Astrocyte (in vitro differentiated cells and primary cell): ENCODE measurements around the gene OPCML. TPM values are rescaled to one million over a fixed set of nuclear protein-coding genes. Genes with fewer than 3 reads are reported as not detected.

Experiments used
- DNase-seq: peaks from one replicate; pipeline ENCODE4 v3.0.0-alpha.2; 2010; ENCODE audit warnings: low read depth
- FAIRE-seq: peaks from 2 replicates; lab custom pipeline; 2011; peaks lifted over from hg19 to GRCh38; lab: Jason Lieb, UNC
- H2AFZ ChIP-seq: 2 replicates; pipeline ENCODE4 v1.6.0; 2012; ENCODE audit warnings: low read depth, low read length, inconsistent platforms
- H3K27ac ChIP-seq: 2 replicates; pipeline ENCODE4 v1.5.1; 2011; ENCODE audit warnings: low read depth, low read length, inconsistent platforms
- H3K27me3 ChIP-seq: 2 replicates; pipeline ENCODE4 v1.6.0; 2011; ENCODE audit warnings: low read length, inconsistent platforms; ENCODE audit not compliant: insufficient read depth
- H3K36me3 ChIP-seq: 2 replicates; pipeline ENCODE4 v1.5.1; 2011; ENCODE audit warnings: low read length, inconsistent platforms; ENCODE audit not compliant: insufficient read depth
- H3K4me1 ChIP-seq: 2 replicates; pipeline ENCODE4 v1.5.1; 2011; ENCODE audit warnings: low read length, inconsistent platforms; ENCODE audit not compliant: insufficient read depth
- H3K4me2 ChIP-seq: 2 replicates; pipeline ENCODE4 v1.6.0; 2012; ENCODE audit warnings: low read length, inconsistent platforms
- H3K4me3 ChIP-seq: 2 replicates; pipeline ENCODE4 v1.5.1; 2011; ENCODE audit warnings: low read depth, mild to moderate bottlenecking, low read length, inconsistent platforms; ENCODE audit not compliant: insufficient read depth
- H3K79me2 ChIP-seq: 2 replicates; pipeline ENCODE4 v1.6.0; 2012; ENCODE audit warnings: mild to moderate bottlenecking, low read length, inconsistent platforms; ENCODE audit not compliant: insufficient read depth
- H3K9ac ChIP-seq: 2 replicates; pipeline ENCODE4 v1.6.0; 2012; ENCODE audit warnings: mild to moderate bottlenecking, low read length, inconsistent platforms
- H3K9me3 ChIP-seq: 2 replicates; pipeline ENCODE4 v1.5.1; 2012; ENCODE audit warnings: low read depth, mild to moderate bottlenecking, low read length, inconsistent platforms; ENCODE audit not compliant: insufficient read depth
- H4K20me1 ChIP-seq: 2 replicates; pipeline ENCODE4 v1.6.0; 2012; ENCODE audit warnings: low read length, inconsistent platforms; ENCODE audit not compliant: insufficient read depth
- H3K27ac Mint-ChIP-seq: one replicate; pipeline ENCODE4 v1.8.0; 2021; ENCODE audit warnings: mild to moderate bottlenecking, mixed read lengths; ENCODE audit not compliant: unreplicated experiment
- H3K27me3 Mint-ChIP-seq: one replicate; pipeline ENCODE4 v1.8.0; 2021; ENCODE audit warnings: low read depth, mixed read lengths; ENCODE audit not compliant: unreplicated experiment
- H3K36me3 Mint-ChIP-seq: one replicate; pipeline ENCODE4 v1.8.0; 2021; ENCODE audit warnings: low read depth, mixed read lengths; ENCODE audit not compliant: unreplicated experiment
- H3K4me1 Mint-ChIP-seq: one replicate; pipeline ENCODE4 v1.8.0; 2021; ENCODE audit warnings: low read depth, mixed read lengths; ENCODE audit not compliant: unreplicated experiment
- H3K4me3 Mint-ChIP-seq: one replicate; pipeline ENCODE4 v1.8.0; 2021; ENCODE audit warnings: mild to moderate bottlenecking, moderate library complexity, mixed read lengths; ENCODE audit not compliant: unreplicated experiment
- H3K9me3 Mint-ChIP-seq: one replicate; pipeline ENCODE4 v1.8.0; 2021; ENCODE audit warnings: mild to moderate bottlenecking, mixed read lengths; ENCODE audit not compliant: unreplicated experiment
- EZH2 ChIP-seq: IDR thresholded peaks from 2 replicates; pipeline ENCODE4 v1.6.1; 2012; ENCODE audit warnings: mild to moderate bottlenecking, low read length, inconsistent platforms; ENCODE audit not compliant: insufficient read depth
- total RNA-seq: library from RNA; stranded (reverse); gene quantifications from 2 replicates; pipeline ENCODE4 v1.2.1, GENCODE V29; 2021
- TF ChIP-seq, protein P1 (sequence below): IDR thresholded peaks from 2 replicates; pipeline ENCODE4 v1.5.1; 2011; ENCODE audit warnings: low read depth, mild to moderate bottlenecking, inconsistent platforms, low read length, moderate library complexity; ENCODE audit not compliant: insufficient read depth

Gene OPCML
- total RNA-seq, 1 donor from 2014 or later = 7.9 TPM

DNA sequence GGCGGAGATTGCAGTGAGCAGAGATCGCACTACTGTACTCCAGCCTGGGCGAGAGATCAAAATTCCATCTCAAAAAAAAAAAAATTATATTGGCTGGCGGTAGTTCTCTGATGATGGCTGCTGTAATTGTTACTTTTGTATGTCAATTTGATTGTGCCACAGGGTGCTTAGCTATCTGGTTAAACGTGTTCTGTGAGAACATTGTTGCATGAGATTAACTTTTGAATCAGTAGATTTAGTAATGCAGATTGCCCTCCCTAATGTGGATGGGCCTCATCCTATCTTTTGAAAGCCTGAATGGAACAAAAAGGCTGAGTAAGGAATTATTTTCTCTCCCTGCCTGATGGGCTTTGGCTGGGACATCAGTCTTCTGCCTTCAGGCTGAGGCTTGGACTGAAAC lies 654.2 kb downstream of the OPCML start:
- no peak for FAIRE-seq
- peaks cover 19% of the 10 kb centered on the region for H3K4me1 Mint-ChIP-seq
- no peaks in the 10 kb centered on the region for H4K20me1 ChIP-seq

DNA sequence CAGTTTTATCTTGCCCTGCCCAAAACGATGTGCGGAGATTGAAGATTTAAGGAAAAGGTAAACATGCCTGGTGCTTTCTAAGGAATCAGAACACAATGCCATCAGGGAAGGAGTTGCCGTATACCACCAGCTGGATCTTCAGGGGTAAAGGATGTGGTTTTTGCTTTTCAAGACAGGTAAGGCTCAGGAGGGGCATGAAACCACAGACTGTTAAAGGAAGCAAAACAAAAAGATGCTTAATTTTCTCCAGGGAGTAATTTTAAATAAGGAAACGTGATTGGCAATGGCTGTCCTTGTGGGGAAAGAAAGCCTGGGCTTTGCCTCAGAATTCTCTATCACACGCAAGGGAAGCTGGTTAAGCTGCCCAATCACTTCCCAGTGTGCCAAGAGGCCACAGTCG lies 655.6 kb downstream of the OPCML start:
- H3K27me3 ChIP-seq = no peaks in the 10 kb centered on the region
- H3K4me3 ChIP-seq = no peak overlapping the region
- DNase-seq = no peak
- H3K9me3 ChIP-seq = no peaks in the 10 kb centered on the region
- TF ChIP-seq, protein P1, sequence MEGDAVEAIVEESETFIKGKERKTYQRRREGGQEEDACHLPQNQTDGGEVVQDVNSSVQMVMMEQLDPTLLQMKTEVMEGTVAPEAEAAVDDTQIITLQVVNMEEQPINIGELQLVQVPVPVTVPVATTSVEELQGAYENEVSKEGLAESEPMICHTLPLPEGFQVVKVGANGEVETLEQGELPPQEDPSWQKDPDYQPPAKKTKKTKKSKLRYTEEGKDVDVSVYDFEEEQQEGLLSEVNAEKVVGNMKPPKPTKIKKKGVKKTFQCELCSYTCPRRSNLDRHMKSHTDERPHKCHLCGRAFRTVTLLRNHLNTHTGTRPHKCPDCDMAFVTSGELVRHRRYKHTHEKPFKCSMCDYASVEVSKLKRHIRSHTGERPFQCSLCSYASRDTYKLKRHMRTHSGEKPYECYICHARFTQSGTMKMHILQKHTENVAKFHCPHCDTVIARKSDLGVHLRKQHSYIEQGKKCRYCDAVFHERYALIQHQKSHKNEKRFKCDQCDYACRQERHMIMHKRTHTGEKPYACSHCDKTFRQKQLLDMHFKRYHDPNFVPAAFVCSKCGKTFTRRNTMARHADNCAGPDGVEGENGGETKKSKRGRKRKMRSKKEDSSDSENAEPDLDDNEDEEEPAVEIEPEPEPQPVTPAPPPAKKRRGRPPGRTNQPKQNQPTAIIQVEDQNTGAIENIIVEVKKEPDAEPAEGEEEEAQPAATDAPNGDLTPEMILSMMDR = no peak
- no peak for TF ChIP-seq EZH2
- no peak overlapping the region for H2AFZ ChIP-seq
- Mint-ChIP-seq H3K4me1 (peaks cover 23% of the 10 kb centered on the region), H3K27me3 (no peaks in the 10 kb centered on the region), H3K9me3 (no peaks in the 10 kb centered on the region), H3K36me3 (no peaks in the 10 kb centered on the region), H3K4me3 (no peak overlapping the region), H3K27ac (no peak overlapping the region)
- no peaks in the 10 kb centered on the region for H3K79me2 ChIP-seq
- H3K4me1 ChIP-seq = peaks cover 7% of the 10 kb centered on the region
- no peak overlapping the region for H3K27ac ChIP-seq
- no peaks in the 10 kb centered on the region for H3K36me3 ChIP-seq
- H3K9ac ChIP-seq = no peak overlapping the region
- no peaks in the 10 kb centered on the region for H4K20me1 ChIP-seq
- no peak overlapping the region for H3K4me2 ChIP-seq
- FAIRE-seq = no peak

More for the DNA sequence above, 654.2 kb downstream of the OPCML start:
- H3K27me3 Mint-ChIP-seq = no peaks in the 10 kb centered on the region
- H3K9me3 ChIP-seq = no peaks in the 10 kb centered on the region
- H3K9me3 Mint-ChIP-seq = no peaks in the 10 kb centered on the region
- no peaks in the 10 kb centered on the region for H3K79me2 ChIP-seq
- H3K4me3 Mint-ChIP-seq = no peak overlapping the region
- no peak overlapping the region for H2AFZ ChIP-seq
- H3K36me3 Mint-ChIP-seq = no peaks in the 10 kb centered on the region
- peaks cover 7% of the 10 kb centered on the region for H3K4me1 ChIP-seq
- TF ChIP-seq EZH2 = no peak
- TF ChIP-seq, protein P1 = no peak
- H3K36me3 ChIP-seq = no peaks in the 10 kb centered on the region
- DNase-seq = no peak
- H3K27ac ChIP-seq = no peak overlapping the region
- no peak overlapping the region for H3K4me2 ChIP-seq
- H3K9ac ChIP-seq = no peak overlapping the region
- H3K4me3 ChIP-seq = no peak overlapping the region
- H3K27me3 ChIP-seq = no peaks in the 10 kb centered on the region
- no peak overlapping the region for H3K27ac Mint-ChIP-seq

DNA sequence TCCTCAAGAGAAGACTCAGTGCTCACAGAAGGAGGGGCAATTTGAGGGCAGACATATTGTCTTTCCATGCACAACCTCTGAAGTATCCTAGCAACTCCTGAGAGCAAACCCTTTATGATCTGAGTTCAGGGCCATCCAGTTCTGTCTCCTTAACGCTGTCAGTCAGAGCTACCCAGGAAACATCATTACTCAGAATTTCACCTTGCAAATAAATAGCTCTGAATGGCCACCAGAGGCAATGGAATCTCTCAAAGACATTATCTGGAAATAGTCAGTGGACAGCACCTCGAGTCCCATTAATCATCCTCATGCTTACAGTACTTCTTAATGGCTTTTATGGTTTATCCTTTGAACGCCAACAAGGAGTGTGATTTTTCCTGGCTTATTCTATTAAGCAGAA lies 656.1 kb downstream of the OPCML start:
- Histone ChIP-seq H4K20me1 (no peaks in the 10 kb centered on the region), H3K4me3 (no peak overlapping the region), H3K27ac (no peak overlapping the region), H3K4me1 (peaks cover 7% of the 10 kb centered on the region), H3K4me2 (no peak overlapping the region), H2AFZ (no peak overlapping the region), H3K9ac (no peak overlapping the region), H3K9me3 (no peaks in the 10 kb centered on the region), H3K79me2 (no peaks in the 10 kb centered on the region), H3K36me3 (no peaks in the 10 kb centered on the region), H3K27me3 (no peaks in the 10 kb centered on the region)
- H3K4me1 Mint-ChIP-seq = peaks cover 23% of the 10 kb centered on the region
- H3K36me3 Mint-ChIP-seq = no peaks in the 10 kb centered on the region
- no peak overlapping the region for H3K27ac Mint-ChIP-seq
- no peak for TF ChIP-seq EZH2
- TF ChIP-seq, protein P1 = peak; percentile 19
- peak; percentile 68 for DNase-seq
- no peaks in the 10 kb centered on the region for H3K9me3 Mint-ChIP-seq
- H3K4me3 Mint-ChIP-seq = no peak overlapping the region
- no peak for FAIRE-seq
- no peaks in the 10 kb centered on the region for H3K27me3 Mint-ChIP-seq
